ENCODE data around the gene SIRPB1.
"Not testable (repeated sequence)": the region's sequence is repeated elsewhere in the genome, so short reads cannot be mapped to it uniquely, and the experiment has no call there.

Gene SIRPB1

DNA sequence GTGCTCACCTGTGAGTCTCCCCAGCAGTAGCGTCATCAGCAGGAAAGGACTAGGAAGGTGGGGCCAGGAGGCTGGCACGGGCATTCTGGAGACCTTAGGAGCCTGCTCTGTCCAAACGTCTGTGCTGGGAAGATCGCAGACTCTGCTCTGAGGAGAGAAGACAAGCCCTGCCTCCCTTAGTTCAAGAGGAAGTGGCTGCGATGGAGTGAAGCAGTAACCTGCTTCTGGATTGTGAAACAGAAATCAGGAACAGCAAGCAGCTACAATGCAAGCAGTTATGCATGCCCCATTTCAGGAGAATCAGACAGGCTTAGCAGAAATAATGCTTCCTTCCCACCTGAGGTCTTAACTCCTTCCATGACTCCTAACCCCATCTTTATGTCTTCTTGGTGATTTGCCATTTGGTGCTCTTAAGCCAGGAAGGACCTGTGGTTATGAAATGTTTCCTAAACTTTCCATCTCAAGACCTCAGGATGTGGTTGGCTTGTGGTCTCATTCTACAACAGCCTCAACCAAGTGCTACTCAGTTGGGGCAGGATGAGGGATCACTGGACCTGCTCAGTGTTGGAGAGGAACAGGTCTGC is at the start of gene SIRPB1:
SIRPB1 (minus strand) TSS at position 149 of the 584 bp plus-strand sequence; CDS start at position 84, 65 bp downstream.
- no peak for DNase-seq

- DNase-seq: no peak
Observed at GRCh38 chr20:1669304-1669703, 49.5 kb upstream of the SIRPB1 start.

DNA sequence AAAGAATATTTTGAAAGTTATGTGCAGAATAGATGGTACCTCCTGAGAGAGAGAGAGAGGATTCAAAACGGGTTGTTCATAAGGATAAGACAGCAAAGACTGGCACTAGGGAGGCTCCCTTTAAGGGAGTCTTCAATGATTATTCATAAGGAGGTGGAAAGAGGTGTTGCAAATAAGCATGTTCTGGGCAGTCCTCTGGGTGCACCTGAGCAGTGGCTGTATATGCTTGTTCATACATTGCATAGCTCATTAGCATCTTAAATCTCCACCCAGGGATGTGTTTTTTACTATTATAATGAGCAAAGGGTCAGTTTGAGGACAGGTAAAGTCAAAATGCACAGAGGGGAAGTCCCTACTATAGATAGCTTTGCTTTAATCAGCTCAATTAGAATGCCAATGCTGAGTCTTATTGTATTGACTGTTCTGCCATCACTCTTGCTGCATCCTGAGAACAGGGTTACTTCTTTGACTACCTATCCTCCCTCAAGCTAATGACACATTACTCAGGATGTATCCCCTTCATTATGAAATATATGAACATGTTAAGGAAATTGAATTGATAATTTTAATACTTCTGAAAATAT is 47.8 kb upstream of the SIRPB1 start:
- no peak for DNase-seq

GRCh38 chr20:1666802-1667201 is 47.0 kb upstream of the SIRPB1 start:
- no peak for DNase-seq

GRCh38 chr20:1665345-1665744 is 45.5 kb upstream of the SIRPB1 start:
- DNase-seq: no peak

- DNase-seq: no peak
Observed at GRCh38 chr20:1664911-1665310, 45.1 kb upstream of the SIRPB1 start.

DNA sequence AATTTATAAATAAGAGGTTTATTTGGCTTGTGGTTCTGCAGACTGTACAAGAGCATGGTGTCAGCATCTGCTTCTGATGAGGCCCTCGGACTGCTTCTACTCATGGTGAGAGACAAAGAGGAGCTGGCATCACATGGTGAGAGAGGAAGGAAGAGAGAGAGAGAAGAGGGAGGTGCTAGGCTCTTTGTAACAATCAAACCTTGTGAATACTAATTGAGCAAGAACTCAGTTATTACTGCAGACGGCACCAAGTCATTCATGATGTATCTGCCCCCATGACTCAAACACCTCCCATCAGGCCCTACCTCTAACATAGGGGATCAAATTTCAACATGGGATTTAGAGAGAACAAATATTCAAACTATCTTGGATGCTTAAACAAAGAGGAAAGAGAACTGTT is 44.1 kb upstream of the SIRPB1 start:
- DNase-seq: no peak

- no peak for DNase-seq
Observed at GRCh38 chr20:1661542-1662299, 41.9 kb upstream of the SIRPB1 start.

DNA sequence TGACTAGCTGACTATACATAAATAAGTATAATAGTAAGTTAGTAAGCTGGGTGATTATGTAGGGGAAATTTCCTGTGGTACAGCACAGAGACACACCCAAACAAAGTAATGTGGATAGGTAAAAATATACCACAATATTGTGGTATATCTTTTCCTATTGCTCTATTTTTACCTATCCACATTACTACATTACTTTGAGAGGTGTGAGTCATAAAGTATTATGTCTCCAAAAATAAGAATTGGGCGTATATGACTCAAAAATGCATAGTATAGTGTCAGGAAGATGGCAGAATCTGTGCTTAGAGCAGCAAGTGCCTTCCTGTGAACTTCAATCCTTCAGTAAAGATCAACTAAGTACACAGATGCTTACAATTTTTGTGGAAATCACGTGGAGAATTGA is 40.4 kb upstream of the SIRPB1 start:
- DNase-seq: no peak

- no peak for DNase-seq
Observed at GRCh38 chr20:1657556-1658334, 37.9 kb upstream of the SIRPB1 start, which contains the start of gene SIRPG. Gene SIRPG (minus strand): TSS chr20:1657779. CDS start chr20:1657714, 65 bp downstream.

DNA sequence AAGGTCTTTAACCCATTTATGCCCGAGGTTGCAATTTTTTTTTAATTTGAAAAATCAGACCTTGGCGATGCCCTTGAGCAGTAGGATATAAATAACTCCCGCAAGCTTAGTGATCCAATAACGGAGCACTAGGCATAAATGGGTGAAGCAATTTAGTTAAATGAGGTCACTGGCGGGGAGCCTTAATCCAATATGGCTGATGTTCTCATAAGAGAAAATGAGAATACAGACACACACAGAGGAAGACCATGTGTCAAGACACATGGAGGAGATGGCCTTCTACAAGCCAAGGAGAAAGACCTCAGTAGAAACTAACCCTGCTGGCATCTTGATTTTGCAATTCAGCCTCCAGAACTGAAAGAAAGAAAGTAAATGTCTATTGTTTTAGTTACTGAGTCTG is 37.0 kb upstream of the SIRPB1 start:
- no peak for DNase-seq

DNA sequence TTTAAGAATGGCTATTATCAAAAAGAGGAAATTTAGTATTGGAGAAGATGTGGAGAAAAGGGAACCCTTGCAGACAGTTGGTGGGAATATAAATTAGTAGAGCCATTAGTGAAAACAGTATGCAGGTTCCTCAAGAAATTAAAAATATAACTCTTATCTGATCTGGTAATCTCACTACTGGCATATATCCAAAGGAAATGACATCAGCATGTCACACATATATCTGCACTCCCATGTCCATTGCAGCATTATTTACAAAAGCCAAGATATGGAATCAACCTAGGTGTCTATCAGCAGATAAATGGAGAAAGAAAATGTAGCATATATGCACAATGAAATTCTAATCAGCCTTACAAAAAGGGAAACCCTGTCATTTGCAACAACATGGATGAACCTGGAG is 35.2 kb upstream of the SIRPB1 start:
- DNase-seq: no peak

GRCh38 chr20:1652960-1653359 is 33.2 kb upstream of the SIRPB1 start:
- no peak for DNase-seq

- no peak for DNase-seq
Observed at GRCh38 chr20:1652104-1652503, 32.3 kb upstream of the SIRPB1 start.

GRCh38 chr20:1651268-1652058 is 31.7 kb upstream of the SIRPB1 start:
- no peak for DNase-seq

DNA sequence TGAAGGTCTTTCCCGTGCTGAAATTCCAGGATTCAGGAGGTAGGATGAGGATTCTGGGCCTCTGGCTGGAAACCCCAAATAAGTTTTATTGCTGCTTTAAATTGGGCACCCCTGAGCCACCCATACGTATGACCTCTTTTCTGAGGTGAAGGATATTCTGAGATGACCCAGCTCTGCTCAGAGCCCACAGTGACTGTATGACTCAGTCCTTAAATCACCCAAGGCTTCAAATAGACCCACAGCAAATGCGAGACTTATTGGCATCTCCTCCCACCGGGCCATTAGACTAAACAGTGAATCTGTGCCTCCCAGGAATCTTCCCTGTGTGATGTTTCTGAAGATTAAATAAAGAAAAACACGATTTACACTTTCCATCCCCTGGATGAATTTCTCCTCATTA is 28.3 kb upstream of the SIRPB1 start:
- no peak for DNase-seq

GRCh38 chr20:1646975-1647431 is 27.2 kb upstream of the SIRPB1 start:
- no peak for DNase-seq

- no peak for DNase-seq
Observed at GRCh38 chr20:1644101-1644962, 24.5 kb upstream of the SIRPB1 start.

DNA sequence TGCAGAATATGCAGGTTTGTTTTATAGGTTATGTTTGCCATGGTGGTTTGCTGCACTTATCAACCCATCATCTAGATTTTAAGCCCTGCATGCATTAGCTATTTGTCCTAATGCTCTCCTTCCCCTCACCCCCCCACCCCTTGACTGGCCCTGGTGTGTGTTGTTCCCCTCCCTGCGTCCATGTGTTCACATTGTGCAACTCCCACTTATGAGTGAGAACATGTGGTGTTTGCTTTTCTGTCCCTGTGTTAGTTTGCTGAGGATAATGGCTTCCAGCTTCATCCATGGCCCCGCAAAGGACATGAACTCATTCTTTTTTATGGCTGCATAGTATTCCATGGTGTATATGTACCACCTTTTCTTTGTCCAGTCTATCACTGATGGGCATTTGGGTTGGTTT is 18.8 kb upstream of the SIRPB1 start:
- not testable (repeated sequence) for DNase-seq

- DNase-seq: no peak
Observed at GRCh38 chr20:1637755-1638154, 17.9 kb upstream of the SIRPB1 start.

- DNase-seq: no peak
Observed at GRCh38 chr20:1637226-1637625, 17.4 kb upstream of the SIRPB1 start.

DNA sequence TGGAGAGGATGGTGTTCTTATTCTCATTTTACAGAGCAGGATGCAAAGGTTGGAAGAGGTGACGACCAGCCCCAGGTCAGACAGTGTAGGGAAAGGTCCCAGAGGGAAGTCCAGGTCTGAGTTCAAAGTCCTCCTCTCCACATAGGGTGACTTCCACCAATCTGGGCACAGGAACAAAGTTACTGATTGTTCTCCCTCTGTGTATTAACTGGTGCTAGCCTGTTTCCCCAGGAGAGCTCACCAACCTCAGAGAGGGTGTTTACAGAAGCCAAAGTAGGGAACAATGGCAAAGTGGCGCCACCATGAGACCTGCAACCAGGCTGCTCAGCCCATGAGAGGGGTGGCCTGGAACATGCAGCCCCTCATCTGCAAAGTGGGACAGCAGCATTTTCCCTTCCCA is 16.8 kb upstream of the SIRPB1 start:
- no peak for DNase-seq
